Measurements from ENCODE around the gene QTRT2. TPM values are rescaled to one million over a fixed set of nuclear protein-coding genes. Genes with fewer than 3 reads are reported as not detected.
A peak's percentile ranks its signal among the peaks of the same experiment; 100 is the strongest.

Gene QTRT2
- total and polyA plus RNA-seq, 10 donors = 7.9 to 45.8 (median 27.0) TPM

DNA sequence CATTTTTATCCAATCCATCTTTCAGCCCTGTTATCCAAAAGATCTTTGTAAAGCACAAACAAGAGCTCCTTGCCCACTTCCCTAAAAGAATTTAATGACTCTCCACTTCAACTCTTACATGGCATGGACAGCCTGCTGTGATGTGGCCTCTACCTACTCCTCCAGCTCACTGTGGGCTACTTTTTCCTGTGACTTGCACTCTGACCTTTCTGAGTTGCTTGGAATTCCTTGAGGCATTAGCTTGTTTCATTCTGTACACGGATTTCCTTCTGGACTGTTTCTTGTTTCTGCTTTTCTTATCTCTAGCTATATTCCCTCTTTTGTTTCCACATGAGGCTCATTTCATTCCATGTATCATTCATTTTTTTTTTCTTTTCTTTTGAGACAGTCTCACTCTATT lies 15.2 kb downstream of the QTRT2 start:
- H3K4me1 ChIP-seq = no peaks in the 10 kb centered on the region
- H3K4me3 ChIP-seq = no peak overlapping the region
- H3K9me3 ChIP-seq = no peaks in the 10 kb centered on the region
- H3K27ac ChIP-seq = no peak overlapping the region
- H3K27me3 ChIP-seq (replicated peaks in 1 of 7) = no peaks in the 10 kb centered on the region
- WGBS, 5 donors = 73 to 91% (median 79%) methylated on average over 1 of the region's 1 CpG
- TF ChIP-seq, protein P1, sequence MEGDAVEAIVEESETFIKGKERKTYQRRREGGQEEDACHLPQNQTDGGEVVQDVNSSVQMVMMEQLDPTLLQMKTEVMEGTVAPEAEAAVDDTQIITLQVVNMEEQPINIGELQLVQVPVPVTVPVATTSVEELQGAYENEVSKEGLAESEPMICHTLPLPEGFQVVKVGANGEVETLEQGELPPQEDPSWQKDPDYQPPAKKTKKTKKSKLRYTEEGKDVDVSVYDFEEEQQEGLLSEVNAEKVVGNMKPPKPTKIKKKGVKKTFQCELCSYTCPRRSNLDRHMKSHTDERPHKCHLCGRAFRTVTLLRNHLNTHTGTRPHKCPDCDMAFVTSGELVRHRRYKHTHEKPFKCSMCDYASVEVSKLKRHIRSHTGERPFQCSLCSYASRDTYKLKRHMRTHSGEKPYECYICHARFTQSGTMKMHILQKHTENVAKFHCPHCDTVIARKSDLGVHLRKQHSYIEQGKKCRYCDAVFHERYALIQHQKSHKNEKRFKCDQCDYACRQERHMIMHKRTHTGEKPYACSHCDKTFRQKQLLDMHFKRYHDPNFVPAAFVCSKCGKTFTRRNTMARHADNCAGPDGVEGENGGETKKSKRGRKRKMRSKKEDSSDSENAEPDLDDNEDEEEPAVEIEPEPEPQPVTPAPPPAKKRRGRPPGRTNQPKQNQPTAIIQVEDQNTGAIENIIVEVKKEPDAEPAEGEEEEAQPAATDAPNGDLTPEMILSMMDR (IDR thresholded peaks at IDR 0.05 in 8 of 11, conservative IDR thresholded peaks at IDR 0.05 in 3 of 11) = no peak
- TF ChIP-seq POLR2A (IDR thresholded peaks at IDR 0.05) (no peak), POLR2AphosphoS5 (IDR thresholded peaks at IDR 0.05) (no peak)
- no peak for DNase-seq
- intact Hi-C loops (cut with DNase I; ENCODE audit: low total_unique reads) = no loop called here
- H3K36me3 ChIP-seq = peaks cover 8 to 100% (median 80%) of the 10 kb centered on the region in 6 donors

DNA sequence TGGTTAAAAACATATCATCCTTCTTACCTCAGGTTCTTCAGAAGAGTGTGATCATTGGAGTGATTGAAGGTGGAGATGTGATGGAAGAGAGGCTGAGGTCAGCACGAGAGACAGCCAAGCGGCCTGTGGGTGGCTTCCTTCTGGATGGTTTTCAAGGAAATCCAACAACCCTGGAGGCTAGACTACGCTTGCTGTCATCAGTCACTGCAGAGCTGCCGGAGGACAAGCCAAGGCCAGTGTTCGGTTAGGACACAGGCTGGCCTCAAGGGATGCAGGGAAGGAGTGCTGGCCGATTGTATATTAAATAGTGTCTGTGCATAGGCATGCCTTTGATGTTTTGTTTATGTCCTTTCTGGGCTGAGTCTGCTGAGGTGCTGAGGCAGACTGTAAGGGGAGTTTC lies 20.2 kb downstream of the QTRT2 start:
- H3K36me3 ChIP-seq = peaks cover 0 to 100% (median 84%) of the 10 kb centered on the region in 6 donors
- H3K27me3 ChIP-seq (replicated peaks in 1 of 7) = no peaks in the 10 kb centered on the region
- TF ChIP-seq POLR2A (IDR thresholded peaks at IDR 0.05) (no peak), POLR2AphosphoS5 (IDR thresholded peaks at IDR 0.05) (peak in 1 of 3 donors; percentile 41)
- no peak overlapping the region for H3K4me3 ChIP-seq
- no peaks in the 10 kb centered on the region for H3K9me3 ChIP-seq
- H3K27ac ChIP-seq = peak overlapping the region in 2 of 8 donors; percentile 7 to 14
- no peak for DNase-seq
- H3K4me1 ChIP-seq = peaks cover 0 to 6% (median 0%) of the 10 kb centered on the region in 6 donors
- 75 to 91% (median 83%) methylated on average over 6 of the region's 6 CpGs for WGBS, 5 donors
- intact Hi-C loops (cut with DNase I; ENCODE audit: low total_unique reads) = no loop called here

DNA sequence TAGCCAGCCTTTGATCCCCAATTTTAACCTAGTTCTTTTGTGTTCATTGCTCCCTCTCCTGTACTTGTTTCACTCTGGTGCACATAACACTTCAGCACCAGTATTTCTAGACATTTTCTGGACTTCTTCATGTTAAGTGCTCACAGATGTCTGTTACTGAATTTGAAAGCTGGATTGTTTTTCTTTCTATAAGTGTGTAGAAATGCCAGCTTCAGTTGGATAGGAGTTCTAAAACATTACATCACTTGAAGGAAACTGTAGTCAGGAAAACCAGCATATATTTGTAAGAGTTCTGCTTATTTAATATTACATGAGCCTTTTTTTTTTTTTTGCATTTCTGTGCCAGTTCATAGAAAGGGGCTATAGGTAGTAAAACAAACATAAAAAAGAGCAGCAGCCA lies 21.6 kb downstream of the QTRT2 start:
- peaks cover 0 to 100% (median 73%) of the 10 kb centered on the region in 6 donors for H3K36me3 ChIP-seq
- H3K27ac ChIP-seq = no peak overlapping the region
- no peaks in the 10 kb centered on the region for H3K9me3 ChIP-seq
- no peak for TF ChIP-seq POLR2A (IDR thresholded peaks at IDR 0.05)
- TF ChIP-seq, protein P1 (IDR thresholded peaks at IDR 0.05 in 8 of 11, conservative IDR thresholded peaks at IDR 0.05 in 3 of 11) = no peak
- no peak for TF ChIP-seq POLR2AphosphoS5 (IDR thresholded peaks at IDR 0.05)
- no peak for DNase-seq
- no peaks in the 10 kb centered on the region for H3K27me3 ChIP-seq (replicated peaks in 1 of 7)
- peaks cover 0 to 6% (median 0%) of the 10 kb centered on the region in 6 donors for H3K4me1 ChIP-seq
- intact Hi-C loops (cut with DNase I; ENCODE audit: low total_unique reads) = no loop called here
- H3K4me3 ChIP-seq = no peak overlapping the region

DNA sequence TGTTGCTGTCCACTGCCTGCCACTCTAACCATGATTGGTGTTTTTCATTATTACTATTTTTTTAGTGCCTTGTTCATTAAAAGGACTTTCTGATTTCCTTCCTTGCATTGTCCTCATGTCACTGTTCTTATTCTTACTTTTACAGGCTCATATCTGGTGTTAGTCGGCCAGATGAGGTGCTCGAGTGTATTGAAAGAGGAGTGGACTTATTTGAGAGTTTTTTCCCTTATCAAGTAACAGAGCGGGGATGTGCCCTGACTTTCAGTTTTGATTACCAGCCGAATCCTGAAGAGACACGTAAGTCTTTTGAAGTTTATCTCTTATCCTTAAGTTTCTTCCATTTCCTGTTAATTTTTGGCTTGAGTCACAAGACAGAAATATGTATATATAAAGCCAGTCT lies 23.2 kb downstream of the QTRT2 start:
- Histone ChIP-seq H3K27me3 (replicated peaks in 1 of 7) (no peaks in the 10 kb centered on the region), H3K27ac (peak overlapping the region in 7 of 8 donors; percentile 2 to 65 (median 43)), H3K9me3 (no peaks in the 10 kb centered on the region), H3K4me3 (peak overlapping the region in 4 of 8 donors; percentile 2 to 43 (median 16)), H3K4me1 (peaks cover 0 to 6% (median 0%) of the 10 kb centered on the region in 6 donors), H3K36me3 (peaks cover 0 to 100% (median 65%) of the 10 kb centered on the region in 6 donors)
- TF ChIP-seq POLR2AphosphoS5 (IDR thresholded peaks at IDR 0.05) = no peak
- TF ChIP-seq, protein P1 (IDR thresholded peaks at IDR 0.05 in 8 of 11, conservative IDR thresholded peaks at IDR 0.05 in 3 of 11) = no peak
- TF ChIP-seq POLR2A (IDR thresholded peaks at IDR 0.05) = no peak
- 56 to 83% (median 74%) methylated on average over 5 of the region's 5 CpGs for WGBS, 5 donors
- intact Hi-C loops (cut with DNase I; ENCODE audit: low total_unique reads) = no loop called here
- no peak for DNase-seq

DNA sequence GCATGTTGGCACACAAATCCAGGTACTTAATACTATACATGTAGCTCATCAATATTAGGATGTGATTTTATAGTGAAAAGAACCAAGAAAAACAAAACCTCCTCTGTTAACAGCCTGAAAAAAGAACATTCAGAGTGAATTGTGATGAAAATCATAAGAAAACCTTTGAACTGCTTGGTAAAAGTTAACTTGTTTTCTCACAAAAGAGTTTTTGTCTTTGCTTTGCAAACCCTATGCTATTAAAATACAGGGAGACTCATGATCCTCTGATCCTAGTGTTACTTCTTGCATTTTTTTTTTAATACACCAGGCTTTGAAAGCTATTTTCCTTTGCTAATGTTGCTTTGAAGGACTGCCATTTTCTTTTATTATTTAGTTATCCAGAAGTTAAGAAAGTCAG lies 23.7 kb downstream of the QTRT2 start:
- peaks cover 0 to 100% (median 67%) of the 10 kb centered on the region in 6 donors for H3K36me3 ChIP-seq
- no peaks in the 10 kb centered on the region for H3K27me3 ChIP-seq (replicated peaks in 1 of 7)
- TF ChIP-seq POLR2A (IDR thresholded peaks at IDR 0.05) (no peak), POLR2AphosphoS5 (IDR thresholded peaks at IDR 0.05) (no peak)
- TF ChIP-seq, protein P1 (IDR thresholded peaks at IDR 0.05 in 8 of 11, conservative IDR thresholded peaks at IDR 0.05 in 3 of 11) = no peak
- H3K4me3 ChIP-seq = peak overlapping the region in 5 of 8 donors; percentile 2 to 43 (median 15)
- peak overlapping the region in 7 of 8 donors; percentile 2 to 65 (median 43) for H3K27ac ChIP-seq
- H3K4me1 ChIP-seq = peaks cover 0 to 6% (median 0%) of the 10 kb centered on the region in 6 donors
- no peak for DNase-seq
- no peaks in the 10 kb centered on the region for H3K9me3 ChIP-seq
- intact Hi-C loops (cut with DNase I; ENCODE audit: low total_unique reads) = no loop called here

Data from spleen (tissue), 11 donors.